Stimulated activated CD4-positive, alpha-beta T cell treated with anti-CD3 and anti-CD28 coated beads, TNF-alpha, amount 100 ng/mL, for 1 hour (primary cell): ENCODE measurements around the gene SELENOH.
"Not testable (repeated sequence)": the region's sequence is repeated elsewhere in the genome, so short reads cannot be mapped to it uniquely, and the experiment has no call there.

ENCODE experiments used
- DNase-seq, 3 donors: peaks; one replicate each; pipeline ENCODE4 v3.0.0-alpha.2; 2020; ENCODE audit warnings: low read depth in 3 of 3, low spot score in 1 of 3

SELENOH gene

GRCh38 chr11:57741132-57742086, at the start of gene SELENOH:
SELENOH (plus strand) TSS chr11:57741491; CDS start chr11:57741596, 105 bp downstream.
- peak; percentile 79 to 88 (median 83) for DNase-seq

GRCh38 chr11:57698843-57699365, 42.4 kb upstream of the SELENOH start:
- DNase-seq, result no peak

- DNase-seq, result no peak
Observed at GRCh38 chr11:57699813-57700212, 41.5 kb upstream of the SELENOH start.

- DNase-seq, result no peak
Observed at GRCh38 chr11:57700425-57700824, 40.9 kb upstream of the SELENOH start.

GRCh38 chr11:57703341-57703740, 38.0 kb upstream of the SELENOH start:
- no peak for DNase-seq

- no peak for DNase-seq
Observed at GRCh38 chr11:57704932-57705331, 36.4 kb upstream of the SELENOH start.

- not testable (repeated sequence) for DNase-seq
Observed at GRCh38 chr11:57705432-57705831, 35.9 kb upstream of the SELENOH start.

- DNase-seq, result no peak
Observed at GRCh38 chr11:57709802-57710367, 31.4 kb upstream of the SELENOH start.

- peak; percentile 43 to 55 (median 43) for DNase-seq
Observed at GRCh38 chr11:57711414-57712255, 29.7 kb upstream of the SELENOH start, which contains the start of gene MED19. MED19 (minus strand) TSS chr11:57712215; CDS start chr11:57712179, 36 bp downstream.

- DNase-seq, result peak; percentile 71 to 76 (median 72)
Observed at GRCh38 chr11:57712256-57713150, 28.8 kb upstream of the SELENOH start, which contains the start of gene TMX2. TMX2 (plus strand) TSS chr11:57712593; CDS start chr11:57712619, 26 bp downstream.

- no peak for DNase-seq
Observed at GRCh38 chr11:57713835-57714234, 27.5 kb upstream of the SELENOH start.

- DNase-seq, result not testable (repeated sequence)
Observed at GRCh38 chr11:57716726-57717125, 24.6 kb upstream of the SELENOH start.

GRCh38 chr11:57727185-57727584, 14.1 kb upstream of the SELENOH start:
- no peak for DNase-seq

- no peak for DNase-seq
Observed at GRCh38 chr11:57728829-57729228, 12.5 kb upstream of the SELENOH start.

GRCh38 chr11:57729479-57729878, 11.8 kb upstream of the SELENOH start:
- no peak for DNase-seq

GRCh38 chr11:57732661-57733060, 8.6 kb upstream of the SELENOH start:
- DNase-seq, result no peak

GRCh38 chr11:57735619-57736298, 5.5 kb upstream of the SELENOH start:
- no peak for DNase-seq

GRCh38 chr11:57742087-57742452, 779 bp downstream of the SELENOH start:
- DNase-seq, result no peak

- DNase-seq, result no peak
Observed at GRCh38 chr11:57744357-57744756, 3.1 kb downstream of the SELENOH start.
